Smooth muscle cell (in vitro differentiated cells): ENCODE measurements around the gene CYP27C1. TPM values are rescaled to one million over a fixed set of nuclear protein-coding genes. Genes with fewer than 3 reads are reported as not detected.
A peak's percentile ranks its signal among the peaks of the same experiment; 100 is the strongest.

Experiments
- DNase-seq: peaks from one replicate; lab custom pipeline; 2025; ENCODE audit not compliant: unreplicated experiment; lab: John Stamatoyannopoulos, UW
- H2AFZ ChIP-seq: fragments of 200-600 bp; sonication (generic); 2 replicates; pipeline ENCODE4 v1.6.0; 2016; ENCODE audit warnings: antibody characterized with exemption, low read depth, mild to moderate bottlenecking
- H3F3A ChIP-seq: fragments of 200-600 bp; sonication (generic); 2 replicates; pipeline ENCODE4 v1.6.0; 2017; ENCODE audit warnings: antibody characterized with exemption, low read depth
- H3K27ac ChIP-seq: fragments of 200-600 bp; sonication (generic); 2 replicates; pipeline ENCODE4 v1.5.1; 2016; ENCODE audit warnings: low read depth, mild to moderate bottlenecking
- H3K27me3 ChIP-seq: fragments of 200-600 bp; sonication (generic); 2 replicates; pipeline ENCODE4 v1.6.1; 2016; ENCODE audit warnings: low read depth, mild to moderate bottlenecking
- H3K36me3 ChIP-seq: fragments of 200-600 bp; sonication (generic); 2 replicates; pipeline ENCODE4 v1.5.1; 2016; ENCODE audit warnings: low read depth
- H3K4me1 ChIP-seq: fragments of 200-600 bp; sonication (generic); 2 replicates; pipeline ENCODE4 v1.5.1; 2016; ENCODE audit warnings: low read depth
- H3K4me2 ChIP-seq: fragments of 200-600 bp; sonication (generic); 2 replicates; pipeline ENCODE4 v1.6.0; 2016; ENCODE audit warnings: mild to moderate bottlenecking
- H3K4me3 ChIP-seq: fragments of 200-600 bp; sonication (generic); 2 replicates; pipeline ENCODE4 v1.5.1; 2016; ENCODE audit warnings: mild to moderate bottlenecking
- H3K79me2 ChIP-seq: fragments of 200-600 bp; sonication (generic); 2 replicates; pipeline ENCODE4 v1.6.0; 2016; ENCODE audit warnings: low read depth, mild to moderate bottlenecking
- H3K9ac ChIP-seq: fragments of 200-600 bp; sonication (generic); 2 replicates; pipeline ENCODE4 v1.6.0; 2016; ENCODE audit warnings: low read depth
- H3K9me3 ChIP-seq: fragments of 200-600 bp; sonication (generic); replicated peaks from 2 replicates; pipeline ENCODE4 v1.5.1; 2016; ENCODE audit warnings: low read depth
- H4K20me1 ChIP-seq: fragments of 200-600 bp; sonication (generic); 2 replicates; pipeline ENCODE4 v1.6.0; 2016; ENCODE audit warnings: low read depth
- WGBS: methylation state at CpG from one replicate; pipeline ENCODE4 v1.1.7; 2016; ENCODE audit warnings: low lambda C conversion rate; 5-methylcytosine and 5-hydroxymethylcytosine counted together
- polyA plus RNA-seq: library from polyadenylated mRNA; unstranded; fragments of >200 nt; fragmentation: Nextera tagmentation; extraction: Ambion mirVana; gene quantifications from 2 replicates; pipeline ENCODE4 v1.2.1, GENCODE V29; 2016
- total RNA-seq: library from RNA; depleted of rRNA; stranded (reverse); fragments of >200 nt; gene quantifications from 2 replicates; pipeline ENCODE4 v1.2.3, GENCODE V29; 2014
- TF ChIP-seq, protein P1 (sequence below): fragments of 200-600 bp; sonication (generic); IDR thresholded peaks from 2 replicates; pipeline ENCODE4 v1.5.1; 2017; ENCODE audit warnings: borderline replicate concordance, mild to moderate bottlenecking, antibody characterized with exemption; ENCODE audit not compliant: insufficient read depth, poor library complexity, severe bottlenecking

The CYP27C1 gene
- total and polyA plus RNA-seq, 2 experiments from 2014 or later: 2.0 to 5.0 TPM

DNA sequence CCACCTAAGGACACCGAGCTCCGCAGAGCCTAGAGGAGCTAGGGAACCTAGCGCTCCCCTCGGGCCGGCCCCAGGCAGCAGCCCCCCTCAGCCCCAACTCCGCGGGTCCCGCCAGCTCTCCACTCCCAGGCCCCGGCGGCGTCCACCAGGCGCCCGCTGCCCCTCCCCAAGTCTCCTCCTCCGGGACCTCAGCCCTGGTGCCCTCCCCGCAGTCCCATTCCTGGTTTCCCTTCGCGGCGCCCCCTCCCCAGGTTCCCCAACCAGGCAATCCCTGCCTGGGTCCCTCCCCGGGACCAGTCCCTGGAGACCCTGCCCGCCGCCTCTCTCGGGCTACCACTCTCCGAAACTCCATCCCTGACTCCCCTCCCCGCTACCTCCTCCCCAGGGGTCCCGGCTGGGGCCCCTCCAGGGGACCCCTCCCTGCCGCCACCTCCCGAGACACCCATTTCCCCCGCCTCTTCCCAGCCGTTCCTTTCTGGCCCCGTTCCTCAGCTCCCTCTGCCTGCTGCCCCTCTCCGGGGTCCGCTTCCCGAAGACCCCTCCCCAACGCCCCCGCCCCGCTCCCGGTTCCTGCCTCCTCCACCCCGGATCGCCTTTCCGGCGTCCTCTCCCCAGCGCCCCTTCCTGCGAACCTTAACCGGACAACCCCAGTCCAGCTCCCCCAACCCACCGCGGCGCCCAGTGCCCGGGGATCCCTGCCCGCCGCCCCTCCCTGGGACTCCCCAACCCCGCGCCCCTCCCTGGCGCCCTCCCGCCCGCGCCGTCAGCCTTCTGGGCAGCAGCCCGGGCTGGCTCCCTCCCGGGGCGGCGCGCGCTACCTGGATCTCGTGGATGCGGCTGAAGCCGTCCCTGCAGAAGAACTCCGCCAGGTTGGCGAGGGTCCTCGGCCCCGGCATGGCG, 678 bp downstream of the CYP27C1 start:
- H3K9ac ChIP-seq: peak overlapping the region; percentile 81
- no peaks in the 10 kb centered on the region for H4K20me1 ChIP-seq
- peaks cover 12% of the 10 kb centered on the region for H3K4me1 ChIP-seq
- under 1% methylated on average over 24 of the region's 71 CpGs for WGBS
- no peaks in the 10 kb centered on the region for H3K9me3 ChIP-seq
- H3K79me2 ChIP-seq: no peaks in the 10 kb centered on the region
- H3K4me3 ChIP-seq: peak overlapping the region; percentile 92
- no peaks in the 10 kb centered on the region for H3K36me3 ChIP-seq
- H3K4me2 ChIP-seq: peak overlapping the region; percentile 91
- TF ChIP-seq, protein P1, sequence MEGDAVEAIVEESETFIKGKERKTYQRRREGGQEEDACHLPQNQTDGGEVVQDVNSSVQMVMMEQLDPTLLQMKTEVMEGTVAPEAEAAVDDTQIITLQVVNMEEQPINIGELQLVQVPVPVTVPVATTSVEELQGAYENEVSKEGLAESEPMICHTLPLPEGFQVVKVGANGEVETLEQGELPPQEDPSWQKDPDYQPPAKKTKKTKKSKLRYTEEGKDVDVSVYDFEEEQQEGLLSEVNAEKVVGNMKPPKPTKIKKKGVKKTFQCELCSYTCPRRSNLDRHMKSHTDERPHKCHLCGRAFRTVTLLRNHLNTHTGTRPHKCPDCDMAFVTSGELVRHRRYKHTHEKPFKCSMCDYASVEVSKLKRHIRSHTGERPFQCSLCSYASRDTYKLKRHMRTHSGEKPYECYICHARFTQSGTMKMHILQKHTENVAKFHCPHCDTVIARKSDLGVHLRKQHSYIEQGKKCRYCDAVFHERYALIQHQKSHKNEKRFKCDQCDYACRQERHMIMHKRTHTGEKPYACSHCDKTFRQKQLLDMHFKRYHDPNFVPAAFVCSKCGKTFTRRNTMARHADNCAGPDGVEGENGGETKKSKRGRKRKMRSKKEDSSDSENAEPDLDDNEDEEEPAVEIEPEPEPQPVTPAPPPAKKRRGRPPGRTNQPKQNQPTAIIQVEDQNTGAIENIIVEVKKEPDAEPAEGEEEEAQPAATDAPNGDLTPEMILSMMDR: no peak
- peak overlapping the region; percentile 95 for H2AFZ ChIP-seq
- DNase-seq: no peak
- peak overlapping the region; percentile 42 for H3K27ac ChIP-seq
- no peaks in the 10 kb centered on the region for H3K27me3 ChIP-seq
- H3F3A ChIP-seq: no peaks in the 10 kb centered on the region

DNA sequence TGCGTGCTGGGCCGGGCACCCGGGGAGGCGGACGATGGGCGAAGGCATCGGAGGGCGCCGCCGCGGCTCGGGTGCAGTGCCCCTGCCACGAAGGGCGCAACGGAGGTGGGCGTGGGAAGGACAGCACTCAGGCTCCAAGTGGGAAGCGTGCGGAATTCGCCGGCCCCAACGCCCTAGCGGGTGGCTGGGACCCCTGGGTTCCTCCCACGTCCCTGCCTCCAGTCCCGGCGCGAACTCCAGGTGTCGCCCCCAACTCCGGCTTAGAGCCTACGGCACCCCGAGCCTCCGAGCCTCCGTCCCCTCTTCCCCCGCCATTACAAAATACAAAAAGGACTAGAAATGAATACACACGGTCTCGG, 1.3 kb downstream of the CYP27C1 start:
- Histone ChIP-seq H3K27ac (peak overlapping the region; percentile 42), H3K36me3 (no peaks in the 10 kb centered on the region), H3K9ac (peak overlapping the region; percentile 81), H2AFZ (peak overlapping the region; percentile 95), H3K4me3 (peak overlapping the region; percentile 92), H4K20me1 (no peaks in the 10 kb centered on the region), H3K4me2 (peak overlapping the region; percentile 91), H3K9me3 (no peaks in the 10 kb centered on the region), H3K79me2 (no peaks in the 10 kb centered on the region), H3K4me1 (peaks cover 12% of the 10 kb centered on the region), H3K27me3 (no peaks in the 10 kb centered on the region), H3F3A (no peaks in the 10 kb centered on the region)
- no peak for DNase-seq
- TF ChIP-seq, protein P1: no peak
- WGBS: under 1% methylated on average over 34 of the region's 35 CpGs

DNA sequence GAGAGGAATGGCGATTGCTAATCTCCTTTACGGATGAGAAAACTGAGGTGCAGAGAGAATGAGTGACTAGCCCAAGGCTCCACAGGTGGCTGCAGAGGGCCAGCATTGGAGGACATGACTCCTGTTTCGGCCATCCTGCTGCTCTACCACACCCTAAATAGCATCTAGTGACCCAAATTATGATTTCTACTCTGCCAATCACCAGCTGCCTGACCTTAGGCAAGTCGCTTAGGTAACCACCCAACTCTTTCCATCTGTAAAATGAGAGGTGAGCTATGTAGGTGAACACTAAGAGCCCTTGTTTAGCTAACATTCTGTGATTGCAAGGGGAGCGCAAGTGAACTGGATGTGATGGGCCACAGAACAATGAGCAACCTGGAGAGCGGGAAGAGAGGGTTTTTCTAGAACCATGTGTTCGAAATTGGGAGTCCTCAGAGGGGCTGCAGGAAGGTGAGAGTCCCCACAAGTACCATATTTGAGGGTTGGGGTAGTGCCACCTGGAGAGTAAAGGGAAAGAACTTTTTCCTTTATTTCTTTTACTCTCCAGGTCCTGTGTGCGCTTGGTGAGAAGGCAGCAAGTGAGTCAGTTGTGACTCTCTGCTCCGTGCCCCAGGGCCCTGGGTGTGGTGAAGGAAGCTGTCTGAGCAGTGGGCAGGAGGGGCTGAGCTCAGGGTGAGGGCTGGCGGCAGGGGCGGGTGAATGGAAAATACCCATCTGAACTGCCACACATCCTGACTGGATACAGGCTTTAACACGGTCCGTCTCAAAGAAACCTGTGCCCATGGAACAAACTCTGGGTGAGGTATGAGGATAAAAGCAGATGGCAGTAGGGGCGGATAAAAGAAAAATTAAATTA, 2.4 kb downstream of the CYP27C1 start:
- Histone ChIP-seq H4K20me1 (no peaks in the 10 kb centered on the region), H3K4me2 (peak overlapping the region; percentile 91), H3F3A (no peaks in the 10 kb centered on the region), H3K4me3 (peak overlapping the region; percentile 92), H3K4me1 (peaks cover 7% of the 10 kb centered on the region), H3K27me3 (no peaks in the 10 kb centered on the region), H3K79me2 (no peaks in the 10 kb centered on the region), H3K27ac (peak overlapping the region; percentile 76), H3K9ac (no peak overlapping the region), H3K36me3 (no peaks in the 10 kb centered on the region), H2AFZ (no peak overlapping the region), H3K9me3 (no peaks in the 10 kb centered on the region)
- TF ChIP-seq, protein P1: no peak
- DNase-seq: no peak
- WGBS: 56% methylated on average over 14 of the region's 14 CpGs
